GM21367 (cell line): ENCODE data around the gene TPM1.
"Not testable (repeated sequence)": the region's sequence is repeated elsewhere in the genome, so short reads cannot be mapped to it uniquely, and the experiment has no call there.

Experiments
- ATAC-seq: cut with Tn5 transposase; IDR thresholded peaks from one replicate; pipeline ENCODE4 v1.9.1; 2021; ENCODE audit not compliant: unreplicated experiment

TPM1 gene

GRCh38 chr15:63041974-63042876 lies at the start of gene TPM1:
Gene TPM1, plus strand, starts transcription at chr15:63042747. Its CDS starts 83 bp downstream, at chr15:63042830.
- no peak for ATAC-seq

GRCh38 chr15:62993066-62993465 lies 49.5 kb upstream of the TPM1 start:
- ATAC-seq: no peak

- ATAC-seq: not testable (repeated sequence)
Measured at GRCh38 chr15:62993632-62994031, 48.9 kb upstream of the TPM1 start.

- no peak for ATAC-seq
Measured at GRCh38 chr15:62994439-62994838, 48.1 kb upstream of the TPM1 start.

- ATAC-seq: no peak
Measured at GRCh38 chr15:62994975-62995681, 47.4 kb upstream of the TPM1 start.

GRCh38 chr15:62997441-62997840 lies 45.1 kb upstream of the TPM1 start:
- no peak for ATAC-seq

GRCh38 chr15:62998262-62998890 lies 44.2 kb upstream of the TPM1 start:
- no peak for ATAC-seq

GRCh38 chr15:62999178-62999577 lies 43.4 kb upstream of the TPM1 start:
- no peak for ATAC-seq

- no peak for ATAC-seq
Measured at GRCh38 chr15:62999923-63000561, 42.5 kb upstream of the TPM1 start.

- ATAC-seq: no peak
Measured at GRCh38 chr15:63000706-63001105, 41.8 kb upstream of the TPM1 start.

GRCh38 chr15:63004211-63004610 lies 38.3 kb upstream of the TPM1 start:
- ATAC-seq: no peak

GRCh38 chr15:63006032-63006878 lies 36.3 kb upstream of the TPM1 start:
- ATAC-seq: no peak

GRCh38 chr15:63008333-63009049 lies 34.1 kb upstream of the TPM1 start:
- no peak for ATAC-seq

GRCh38 chr15:63010386-63010785 lies 32.2 kb upstream of the TPM1 start:
- no peak for ATAC-seq

- no peak for ATAC-seq
Measured at GRCh38 chr15:63010920-63011693, 31.4 kb upstream of the TPM1 start.

- no peak for ATAC-seq
Measured at GRCh38 chr15:63012444-63012843, 30.1 kb upstream of the TPM1 start.

GRCh38 chr15:63013052-63013808 lies 29.3 kb upstream of the TPM1 start:
- no peak for ATAC-seq

- ATAC-seq: no peak
Measured at GRCh38 chr15:63014578-63014977, 28.0 kb upstream of the TPM1 start.
